Activated CD4-positive, alpha-beta T cell treated with anti-CD3 and anti-CD28 coated beads, Interleukin-2, amount 10 ng/mL, durations not matched to agents 7 days and 5 days (primary cell): ENCODE measurements around the gene TBC1D22A. TPM values are rescaled to one million over a fixed set of nuclear protein-coding genes. Genes with fewer than 3 reads are reported as not detected.

Source experiments
- CTCF ChIA-PET: fragments of 350-600 bp; sonication (Branson Sonifier 250); formaldehyde crosslinking; loops from one replicate; lab custom pipeline; 2021; ENCODE audit warnings: antibody characterized with exemption; lab: Charles Lee
- POLR2A ChIA-PET: fragments of 350-600 bp; sonication (Branson Sonifier 250); formaldehyde crosslinking; loops from one replicate; lab custom pipeline; 2021; ENCODE audit warnings: antibody characterized with exemption; lab: Charles Lee
- DNase-seq: peaks from one replicate; pipeline ENCODE4 v3.0.0-alpha.2; 2020
- H3K27ac Mint-ChIP-seq: one replicate; pipeline ENCODE4 v1.8.0; 2021; ENCODE audit warnings: mild to moderate bottlenecking, moderate library complexity, mixed read lengths
- H3K27me3 Mint-ChIP-seq: one replicate; pipeline ENCODE4 v1.8.0; 2021; ENCODE audit warnings: mixed read lengths
- H3K36me3 Mint-ChIP-seq: one replicate; pipeline ENCODE4 v1.8.0; 2021; ENCODE audit warnings: low read depth, mixed read lengths
- H3K4me1 Mint-ChIP-seq: one replicate; pipeline ENCODE4 v1.8.0; 2021; ENCODE audit warnings: mixed read lengths
- H3K4me3 Mint-ChIP-seq: one replicate; pipeline ENCODE4 v1.8.0; 2021; ENCODE audit warnings: mild to moderate bottlenecking, moderate library complexity, mixed read lengths
- H3K9me3 Mint-ChIP-seq: one replicate; pipeline ENCODE4 v1.8.0; 2021; ENCODE audit warnings: mixed read lengths
- total RNA-seq, 2 experiments: library from RNA; stranded (reverse); gene quantifications; one replicate each; pipeline ENCODE4 v1.2.3, GENCODE V29; 2021

Gene TBC1D22A
- total RNA-seq, 2 experiments from 2014 or later = 34.1 to 39.2 TPM

DNA sequence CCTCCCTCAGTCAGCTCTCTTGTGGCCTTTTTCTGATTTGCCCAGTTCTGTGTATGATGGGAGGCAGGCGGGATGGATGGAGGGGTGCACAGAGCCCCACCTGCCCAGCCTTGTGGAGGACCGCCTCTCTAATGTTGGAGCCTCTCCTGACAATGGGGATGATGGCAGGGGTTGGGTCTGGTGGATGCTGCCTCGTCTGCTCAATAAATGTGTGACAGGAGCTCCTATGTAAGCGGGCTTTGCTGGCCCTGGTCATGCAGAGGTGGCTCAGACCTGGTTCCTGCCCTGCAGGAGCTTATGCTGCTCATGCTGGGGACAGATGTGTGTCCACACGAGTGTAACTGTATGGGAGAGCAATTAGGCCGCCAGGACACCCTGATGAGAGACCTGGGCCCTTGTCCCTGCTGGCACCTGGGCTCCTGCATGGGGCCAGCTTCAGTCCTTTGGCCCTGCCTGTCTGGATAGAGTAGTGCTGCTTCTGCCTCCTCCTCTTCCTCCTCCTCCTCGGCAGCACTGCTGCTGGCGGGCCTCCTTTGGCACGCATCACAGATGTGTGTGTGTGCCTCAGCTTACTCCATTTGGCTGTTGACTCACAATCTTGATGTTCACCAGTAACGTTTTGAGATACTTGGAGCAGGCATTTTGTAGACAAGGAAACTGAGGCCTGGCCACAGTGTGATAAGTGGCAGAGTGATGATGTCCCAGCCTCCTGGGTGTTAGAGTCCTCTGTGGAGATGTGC is 131.0 kb downstream of the TBC1D22A start:
- ChIA-PET CTCF (no interaction called here), POLR2A (no interaction called here)
- no peak overlapping the region for H3K27ac Mint-ChIP-seq
- peaks cover 17% of the 10 kb centered on the region for H3K36me3 Mint-ChIP-seq
- no peak overlapping the region for H3K4me3 Mint-ChIP-seq
- H3K27me3 Mint-ChIP-seq = no peaks in the 10 kb centered on the region
- no peaks in the 10 kb centered on the region for H3K4me1 Mint-ChIP-seq
- no peaks in the 10 kb centered on the region for H3K9me3 Mint-ChIP-seq
- DNase-seq = no peak

DNA sequence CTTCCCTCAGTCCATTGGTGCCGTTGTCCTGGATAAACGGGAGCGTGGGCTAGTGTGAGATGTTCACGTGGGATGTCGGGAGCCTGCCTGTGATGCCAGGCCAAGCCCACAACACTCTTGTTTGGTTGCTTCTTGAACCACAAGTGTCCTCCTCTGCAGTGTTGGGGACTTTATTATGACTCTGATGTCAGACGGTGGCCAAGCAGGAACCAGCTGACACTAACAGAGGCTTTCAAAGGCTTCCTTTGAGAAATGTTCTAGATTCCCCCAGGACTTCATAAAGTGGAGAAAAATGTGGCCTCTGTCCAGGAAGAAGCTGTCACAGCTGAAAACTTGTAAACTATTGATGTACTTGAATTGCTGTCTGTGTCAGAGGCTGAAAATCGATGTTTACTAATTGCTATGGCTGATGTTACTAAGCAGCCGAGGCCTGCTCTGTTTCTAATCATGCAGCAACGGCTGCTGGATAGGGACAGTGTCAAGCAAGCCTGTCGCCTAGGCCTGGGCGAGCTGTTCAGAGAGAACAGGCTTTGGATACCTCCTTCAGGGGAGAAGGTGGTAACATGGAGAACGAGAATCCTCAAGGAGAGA is 131.7 kb downstream of the TBC1D22A start:
- Mint-ChIP-seq H3K36me3 (peaks cover 18% of the 10 kb centered on the region), H3K4me1 (no peaks in the 10 kb centered on the region), H3K27ac (no peak overlapping the region), H3K27me3 (no peaks in the 10 kb centered on the region), H3K4me3 (no peak overlapping the region), H3K9me3 (no peaks in the 10 kb centered on the region)
- no peak for DNase-seq
- ChIA-PET CTCF (no interaction called here), POLR2A (no interaction called here)

DNA sequence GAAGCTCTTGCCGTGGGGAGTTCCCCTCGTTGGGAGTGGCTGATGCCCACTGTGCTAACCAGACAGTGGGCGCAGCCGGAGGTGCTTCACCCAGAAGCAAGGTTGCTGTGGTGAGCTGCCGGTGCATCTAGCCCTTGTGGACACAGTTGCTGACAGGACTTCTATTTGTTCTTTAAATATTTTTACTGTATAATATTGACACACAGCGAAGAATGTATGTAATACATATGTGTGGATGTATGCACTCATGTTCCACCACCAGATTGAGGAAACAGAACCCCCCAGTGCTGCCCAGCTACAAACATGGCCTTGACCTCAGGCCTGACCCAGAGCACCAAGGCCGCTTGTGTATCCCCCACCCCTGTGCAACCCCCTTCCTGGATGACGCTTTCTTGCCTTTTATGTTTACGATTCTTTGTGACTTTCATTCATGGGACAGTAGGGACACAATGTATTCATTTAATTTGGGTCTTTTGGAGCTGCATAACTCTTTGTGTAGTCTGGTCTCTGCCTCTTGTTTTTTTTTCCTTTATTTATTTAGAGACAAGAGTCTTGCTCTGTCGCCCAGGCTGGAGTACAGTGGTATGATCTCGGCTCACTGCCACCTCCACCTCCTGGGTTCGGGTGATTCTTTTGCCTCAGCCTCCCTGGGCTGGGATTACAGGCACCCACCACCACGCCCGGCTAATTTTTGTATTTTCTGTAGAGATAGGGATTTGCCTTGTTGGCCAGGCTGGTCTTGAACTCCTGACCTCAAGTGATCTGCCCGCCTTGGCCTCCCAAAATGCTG is 132.6 kb downstream of the TBC1D22A start:
- Mint-ChIP-seq H3K27me3 (no peaks in the 10 kb centered on the region), H3K36me3 (peaks cover 18% of the 10 kb centered on the region), H3K4me1 (no peaks in the 10 kb centered on the region), H3K9me3 (no peaks in the 10 kb centered on the region), H3K27ac (no peak overlapping the region), H3K4me3 (no peak overlapping the region)
- DNase-seq = no peak
- POLR2A ChIA-PET = no interaction called here
- CTCF ChIA-PET = no interaction called here

DNA sequence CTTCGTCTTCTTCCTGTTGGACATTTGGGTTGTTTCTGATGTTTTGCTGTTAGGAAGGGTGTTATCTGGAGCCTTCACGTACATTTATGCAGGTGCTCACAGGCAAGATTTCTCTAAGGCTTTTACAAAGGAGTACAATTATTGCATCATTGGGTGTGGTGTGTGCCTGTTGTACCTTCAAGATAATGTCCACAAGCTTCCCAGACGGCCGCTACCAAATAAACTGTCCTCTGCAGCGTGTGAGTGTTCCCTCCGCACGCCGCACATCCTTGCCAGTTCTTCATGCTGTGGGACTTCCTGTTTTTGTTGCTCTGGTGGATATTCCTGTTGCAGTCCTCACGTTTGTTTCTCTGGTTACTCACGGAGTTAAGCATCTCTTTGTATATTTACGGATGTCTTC is 133.3 kb downstream of the TBC1D22A start:
- Mint-ChIP-seq H3K4me1 (peaks cover 4% of the 10 kb centered on the region), H3K27me3 (no peaks in the 10 kb centered on the region), H3K36me3 (peaks cover 18% of the 10 kb centered on the region), H3K27ac (no peak overlapping the region), H3K9me3 (no peaks in the 10 kb centered on the region), H3K4me3 (no peak overlapping the region)
- CTCF ChIA-PET = no interaction called here
- DNase-seq = no peak
- POLR2A ChIA-PET = no interaction called here

DNA sequence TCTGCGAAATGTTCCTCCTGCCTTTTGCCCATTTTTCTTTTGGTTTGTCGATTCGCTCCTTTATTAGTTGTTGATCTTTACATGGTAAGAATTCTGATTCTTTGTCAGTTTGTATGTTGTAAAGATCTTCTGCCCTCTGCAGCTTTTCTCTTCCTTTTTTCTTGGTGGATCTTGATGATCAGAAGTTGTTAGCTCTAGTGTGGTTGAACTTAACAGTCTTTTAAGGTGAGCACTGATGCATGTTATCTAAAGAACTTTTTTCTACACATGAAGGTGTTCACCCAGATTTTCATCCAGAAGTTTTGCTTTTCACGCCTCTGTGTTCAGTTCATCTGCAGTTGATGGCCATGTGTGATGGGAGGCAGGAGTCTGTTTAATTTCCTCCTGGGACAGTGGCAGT is 133.7 kb downstream of the TBC1D22A start:
- no peak overlapping the region for H3K4me3 Mint-ChIP-seq
- H3K36me3 Mint-ChIP-seq = peaks cover 18% of the 10 kb centered on the region
- DNase-seq = no peak
- ChIA-PET POLR2A (no interaction called here), CTCF (no interaction called here)
- no peak overlapping the region for H3K27ac Mint-ChIP-seq
- peaks cover 4% of the 10 kb centered on the region for H3K4me1 Mint-ChIP-seq
- H3K9me3 Mint-ChIP-seq = no peaks in the 10 kb centered on the region
- no peaks in the 10 kb centered on the region for H3K27me3 Mint-ChIP-seq

DNA sequence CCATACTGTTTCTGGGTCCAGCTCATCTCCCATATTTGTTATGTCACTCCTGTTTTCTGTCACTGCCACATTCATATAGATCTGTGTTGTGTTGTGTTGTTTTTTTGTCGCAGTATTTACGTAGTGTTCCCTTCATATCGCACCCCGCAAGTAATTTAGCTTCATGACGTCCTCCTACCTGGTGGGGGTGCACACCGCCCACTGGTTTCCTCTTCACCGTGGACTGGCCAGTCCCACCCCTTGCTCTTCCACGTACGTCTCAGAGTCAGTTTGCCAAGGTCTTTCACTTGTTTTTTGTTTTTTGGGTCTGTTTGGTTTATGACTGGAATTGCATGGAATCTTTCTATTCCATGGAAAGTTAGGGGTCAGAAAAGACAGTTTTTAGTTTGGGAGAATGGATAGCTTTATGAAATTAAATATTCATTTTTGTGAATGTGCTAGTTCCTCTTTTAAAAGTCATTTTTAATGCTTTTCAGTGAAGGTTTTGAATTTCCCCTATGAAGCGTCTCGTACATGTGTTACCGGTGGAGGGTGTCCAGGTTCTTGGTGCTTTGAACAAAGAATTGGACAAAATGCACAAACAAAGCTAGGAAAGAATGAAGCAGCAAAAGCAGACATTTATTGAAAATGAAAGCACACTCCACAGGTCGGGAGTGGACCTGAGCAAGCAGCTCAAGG is 134.3 kb downstream of the TBC1D22A start:
- no peaks in the 10 kb centered on the region for H3K9me3 Mint-ChIP-seq
- H3K36me3 Mint-ChIP-seq = peaks cover 18% of the 10 kb centered on the region
- ChIA-PET CTCF (no interaction called here), POLR2A (no interaction called here)
- no peak overlapping the region for H3K4me3 Mint-ChIP-seq
- DNase-seq = no peak
- H3K4me1 Mint-ChIP-seq = peaks cover 4% of the 10 kb centered on the region
- H3K27ac Mint-ChIP-seq = no peak overlapping the region
- H3K27me3 Mint-ChIP-seq = no peaks in the 10 kb centered on the region

DNA sequence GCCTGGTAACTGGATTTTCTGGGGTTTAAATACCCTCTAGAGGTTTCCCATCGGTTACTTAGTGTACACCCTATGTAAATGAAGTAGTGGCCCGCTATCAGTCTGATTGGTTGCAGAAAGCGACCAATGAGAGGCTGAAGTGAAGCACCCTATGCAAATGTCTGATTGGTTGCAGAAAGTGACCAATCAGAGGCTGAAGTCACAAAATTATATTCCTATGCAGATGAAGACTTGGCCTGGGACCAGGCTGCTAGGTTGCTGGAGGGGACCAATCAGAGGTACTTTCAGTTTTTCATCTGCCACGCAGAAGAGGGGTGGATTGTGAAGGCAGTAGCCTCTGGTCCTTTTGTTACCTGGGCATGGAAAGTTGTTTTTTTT is 134.8 kb downstream of the TBC1D22A start:
- ChIA-PET POLR2A (no interaction called here), CTCF (no interaction called here)
- Mint-ChIP-seq H3K4me3 (no peak overlapping the region), H3K9me3 (no peaks in the 10 kb centered on the region), H3K27ac (no peak overlapping the region), H3K27me3 (no peaks in the 10 kb centered on the region), H3K36me3 (peaks cover 18% of the 10 kb centered on the region), H3K4me1 (peaks cover 4% of the 10 kb centered on the region)
- DNase-seq = no peak

DNA sequence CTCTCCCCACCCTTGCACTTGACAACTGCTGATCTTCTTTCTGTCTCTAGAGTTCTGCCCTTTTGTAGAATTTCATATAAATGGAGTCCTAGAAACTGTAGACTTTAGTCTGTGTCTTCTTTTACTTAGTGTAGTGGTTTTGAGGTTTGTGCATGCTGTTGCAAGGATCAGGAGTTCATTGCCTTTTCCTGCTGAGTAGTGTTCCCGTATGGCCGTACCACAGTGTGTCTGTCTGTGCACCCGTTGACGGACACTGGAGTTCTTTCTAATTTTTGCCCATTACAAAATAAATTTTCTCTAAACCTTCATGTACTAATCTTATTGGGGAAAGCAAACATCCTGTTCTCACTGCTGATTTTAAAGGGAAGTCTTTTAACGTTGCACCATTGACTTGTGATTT is 138.1 kb downstream of the TBC1D22A start:
- Mint-ChIP-seq H3K27ac (no peak overlapping the region), H3K4me3 (no peak overlapping the region), H3K4me1 (peaks cover 4% of the 10 kb centered on the region), H3K27me3 (no peaks in the 10 kb centered on the region), H3K9me3 (no peaks in the 10 kb centered on the region), H3K36me3 (peaks cover 16% of the 10 kb centered on the region)
- DNase-seq = no peak
- ChIA-PET POLR2A (no interaction called here), CTCF (no interaction called here)

DNA sequence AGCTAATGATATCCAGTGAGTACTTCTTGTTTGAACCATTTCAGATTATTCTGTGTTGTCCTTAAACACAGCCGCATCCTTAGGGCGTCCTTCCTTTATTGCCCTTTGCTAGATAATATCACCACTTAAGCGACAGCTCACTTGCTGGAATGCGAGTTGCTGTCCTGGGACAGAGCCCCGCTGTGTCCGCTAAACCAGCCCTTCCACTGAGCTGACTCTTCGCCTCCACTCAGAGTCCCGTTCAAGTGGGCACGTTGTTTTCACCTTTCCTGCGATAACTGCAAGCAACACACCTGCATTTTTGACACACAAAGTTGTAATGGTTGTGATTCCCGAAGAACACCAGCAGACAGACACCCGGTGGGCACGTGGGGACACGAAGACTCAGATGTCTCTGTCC is 140.0 kb downstream of the TBC1D22A start:
- H3K9me3 Mint-ChIP-seq = no peaks in the 10 kb centered on the region
- DNase-seq = no peak
- peaks cover 4% of the 10 kb centered on the region for H3K4me1 Mint-ChIP-seq
- no peaks in the 10 kb centered on the region for H3K27me3 Mint-ChIP-seq
- no peak overlapping the region for H3K27ac Mint-ChIP-seq
- H3K4me3 Mint-ChIP-seq = no peak overlapping the region
- POLR2A ChIA-PET = no interaction called here
- CTCF ChIA-PET = no interaction called here
- peaks cover 4% of the 10 kb centered on the region for H3K36me3 Mint-ChIP-seq

DNA sequence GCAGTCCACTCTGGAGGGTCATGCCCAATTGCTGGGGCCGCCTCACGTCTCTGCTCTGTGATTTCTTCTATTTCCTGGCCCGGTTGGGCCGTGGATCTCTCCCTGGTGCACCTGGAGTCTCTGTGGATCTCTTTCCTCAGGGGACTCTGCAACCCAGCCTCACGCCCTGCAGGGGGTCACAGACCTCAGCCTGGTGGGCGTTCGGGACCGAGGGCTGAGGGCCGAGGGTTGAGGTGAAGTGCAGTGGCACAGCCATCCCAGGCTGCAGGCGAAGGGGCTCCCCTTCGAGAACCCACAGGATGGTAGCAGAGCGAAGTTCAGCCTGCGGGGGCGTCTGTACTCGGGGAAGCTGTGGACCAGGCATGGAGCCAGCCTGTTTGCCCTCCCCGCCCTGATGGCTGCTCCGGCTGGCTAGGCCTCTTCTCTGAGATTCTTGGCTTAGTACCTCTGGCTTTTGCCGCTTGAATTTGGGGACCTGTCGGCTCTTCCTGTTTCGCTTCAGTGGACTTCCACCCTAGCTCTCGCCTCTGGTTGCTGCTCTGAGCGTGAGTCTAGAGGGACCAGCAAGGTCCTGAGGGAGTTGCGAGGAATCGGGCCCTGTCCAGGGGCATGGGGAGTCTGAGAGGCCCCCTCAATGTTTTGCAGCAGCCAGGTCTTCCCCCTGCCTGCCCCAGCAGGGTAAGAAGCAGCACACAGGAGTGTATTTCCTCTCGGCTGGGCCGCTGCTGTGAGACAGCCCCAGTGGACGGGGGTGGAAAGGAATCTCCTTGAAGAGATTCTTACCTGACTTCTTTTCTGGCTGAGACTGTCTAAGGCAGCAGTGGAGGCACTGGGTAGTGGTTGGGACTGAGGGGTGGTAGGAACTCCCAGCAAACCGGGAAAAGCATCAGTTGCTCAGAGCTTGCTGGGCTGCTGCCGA is 140.8 kb downstream of the TBC1D22A start:
- no peak for DNase-seq
- peaks cover 3% of the 10 kb centered on the region for H3K36me3 Mint-ChIP-seq
- H3K27ac Mint-ChIP-seq = no peak overlapping the region
- no peaks in the 10 kb centered on the region for H3K27me3 Mint-ChIP-seq
- H3K9me3 Mint-ChIP-seq = no peaks in the 10 kb centered on the region
- ChIA-PET POLR2A (no interaction called here), CTCF (interaction anchor here (0.6 kb wide), 1 partner anchor 57 kb away, joined by 4 read pairs; no protein-coding TSS in a partner anchor)
- H3K4me1 Mint-ChIP-seq = peaks cover 4% of the 10 kb centered on the region
- no peak overlapping the region for H3K4me3 Mint-ChIP-seq

DNA sequence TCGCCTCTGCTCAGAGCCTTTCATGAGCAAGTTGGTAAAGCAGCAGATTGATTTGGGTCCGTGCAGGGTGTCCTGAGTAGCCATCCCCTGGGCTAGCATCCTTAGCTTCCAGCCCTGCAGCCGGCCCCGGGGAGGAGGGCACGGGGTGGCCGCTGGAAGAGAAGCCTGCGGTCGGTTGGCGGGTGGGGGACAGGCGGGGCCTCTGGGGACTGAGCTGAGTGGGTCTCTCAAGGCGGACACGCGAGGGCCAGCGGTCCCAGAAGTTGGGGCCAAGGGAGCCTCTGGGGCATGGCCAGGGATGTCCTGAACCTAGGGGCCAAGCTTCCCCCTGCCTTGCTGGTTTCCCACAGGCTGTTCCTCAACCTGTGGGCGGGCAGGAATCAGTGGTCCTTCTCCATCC is 143.0 kb downstream of the TBC1D22A start:
- Mint-ChIP-seq H3K36me3 (no peaks in the 10 kb centered on the region), H3K27me3 (no peaks in the 10 kb centered on the region), H3K27ac (no peak overlapping the region), H3K4me1 (peaks cover 2% of the 10 kb centered on the region), H3K9me3 (no peaks in the 10 kb centered on the region), H3K4me3 (no peak overlapping the region)
- no peak for DNase-seq
- ChIA-PET CTCF (no interaction called here), POLR2A (no interaction called here)

DNA sequence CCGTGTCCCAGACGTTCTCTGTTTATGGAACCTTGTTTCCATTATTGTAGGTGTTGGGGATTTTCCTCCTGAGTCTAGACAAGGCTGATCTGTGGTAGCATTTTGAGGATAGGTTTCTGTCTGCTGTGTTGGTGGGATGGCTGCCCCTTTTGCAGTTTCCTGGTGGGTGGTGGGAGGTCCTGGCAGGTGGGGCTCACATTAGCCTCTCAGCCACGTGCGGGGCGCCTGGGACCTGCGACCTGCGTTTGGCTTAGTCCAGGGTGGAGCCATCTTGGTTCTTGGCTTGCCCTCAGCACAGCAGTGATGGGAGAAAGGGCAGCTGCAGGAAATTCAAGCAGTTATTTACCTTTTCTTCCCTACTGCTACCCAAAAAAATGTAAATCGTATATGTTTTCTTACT is 143.4 kb downstream of the TBC1D22A start:
- Mint-ChIP-seq H3K27ac (no peak overlapping the region), H3K4me1 (no peaks in the 10 kb centered on the region), H3K36me3 (no peaks in the 10 kb centered on the region), H3K27me3 (no peaks in the 10 kb centered on the region), H3K4me3 (no peak overlapping the region), H3K9me3 (no peaks in the 10 kb centered on the region)
- CTCF ChIA-PET = no interaction called here
- POLR2A ChIA-PET = no interaction called here
- no peak for DNase-seq
